Measurements from ENCODE around the gene TEK. TPM values are rescaled to one million over a fixed set of nuclear protein-coding genes. Genes with fewer than 3 reads are reported as not detected.

Gene TEK
- total and polyA plus RNA-seq, 4 experiments from 2014 or later = not detected

- Mint-ChIP-seq H3K36me3 (no peaks in the 10 kb centered on the region), H3K9me3 (no peaks in the 10 kb centered on the region), H3K27me3 (peaks cover 0 to 2% of the 10 kb centered on the region in 2 donors), H3K4me3 (no peak overlapping the region), H3K27ac (no peak overlapping the region), H3K4me1 (no peaks in the 10 kb centered on the region)
- no peak for DNase-seq
- no peak overlapping the region for H3K27ac ChIP-seq (ENCODE audit: low read depth, low read length)
- H3K4me1 ChIP-seq (ENCODE audit: insufficient read depth, low read length) = no peaks in the 10 kb centered on the region
- H3K4me3 ChIP-seq (ENCODE audit: low read length in 2 of 2) = no peak overlapping the region
- intact Hi-C loops (cut with micrococcal nuclease) = no loop called here
- ChIA-PET POLR2A (ENCODE audit: partially characterized antibody) (no interaction called here), CTCF (ENCODE audit: partially characterized antibody) (no interaction called here)
- H3K9me3 ChIP-seq (ENCODE audit: control insufficient read depth in 1 of 2, low read length in 2 of 2) = no peaks in the 10 kb centered on the region
- H3K36me3 ChIP-seq (ENCODE audit: insufficient read depth, low read length) = no peaks in the 10 kb centered on the region
- H3K27me3 ChIP-seq (ENCODE audit: insufficient read depth, low read length) = no peaks in the 10 kb centered on the region
Observed at GRCh38 chr9:27189426-27189825, 80.4 kb downstream of the TEK start.

- Mint-ChIP-seq H3K9me3 (no peaks in the 10 kb centered on the region), H3K4me1 (no peaks in the 10 kb centered on the region), H3K27ac (no peak overlapping the region), H3K27me3 (no peaks in the 10 kb centered on the region), H3K36me3 (no peaks in the 10 kb centered on the region), H3K4me3 (no peak overlapping the region)
- Histone ChIP-seq H3K27ac (ENCODE audit: low read depth, low read length) (no peak overlapping the region), H3K4me1 (ENCODE audit: insufficient read depth, low read length) (no peaks in the 10 kb centered on the region), H3K4me3 (ENCODE audit: low read length in 2 of 2) (no peak overlapping the region), H3K9me3 (ENCODE audit: control insufficient read depth in 1 of 2, low read length in 2 of 2) (no peaks in the 10 kb centered on the region), H3K36me3 (ENCODE audit: insufficient read depth, low read length) (no peaks in the 10 kb centered on the region), H3K27me3 (ENCODE audit: insufficient read depth, low read length) (no peaks in the 10 kb centered on the region)
- POLR2A ChIA-PET (ENCODE audit: partially characterized antibody) = no interaction called here
- intact Hi-C loops (cut with micrococcal nuclease) = no loop called here
- no peak for DNase-seq
- CTCF ChIA-PET (ENCODE audit: partially characterized antibody) = no interaction called here
Observed at GRCh38 chr9:27192291-27192960, 83.4 kb downstream of the TEK start.

GRCh38 chr9:27193886-27194285 lies 84.9 kb downstream of the TEK start:
- Histone ChIP-seq H3K4me1 (ENCODE audit: insufficient read depth, low read length) (no peaks in the 10 kb centered on the region), H3K27me3 (ENCODE audit: insufficient read depth, low read length) (no peaks in the 10 kb centered on the region), H3K36me3 (ENCODE audit: insufficient read depth, low read length) (no peaks in the 10 kb centered on the region), H3K4me3 (ENCODE audit: low read length in 2 of 2) (no peak overlapping the region), H3K27ac (ENCODE audit: low read depth, low read length) (no peak overlapping the region), H3K9me3 (ENCODE audit: control insufficient read depth in 1 of 2, low read length in 2 of 2) (no peaks in the 10 kb centered on the region)
- Mint-ChIP-seq H3K36me3 (no peaks in the 10 kb centered on the region), H3K4me3 (no peak overlapping the region), H3K27ac (no peak overlapping the region), H3K27me3 (no peaks in the 10 kb centered on the region), H3K4me1 (no peaks in the 10 kb centered on the region), H3K9me3 (no peaks in the 10 kb centered on the region)
- ChIA-PET CTCF (ENCODE audit: partially characterized antibody) (no interaction called here), POLR2A (ENCODE audit: partially characterized antibody) (no interaction called here)
- no peak for DNase-seq
- intact Hi-C loops (cut with micrococcal nuclease) = no loop called here

- POLR2A ChIA-PET (ENCODE audit: partially characterized antibody) = no interaction called here
- no peak for DNase-seq
- Mint-ChIP-seq H3K9me3 (no peaks in the 10 kb centered on the region), H3K36me3 (no peaks in the 10 kb centered on the region), H3K27me3 (no peaks in the 10 kb centered on the region), H3K27ac (no peak overlapping the region), H3K4me3 (no peak overlapping the region), H3K4me1 (no peaks in the 10 kb centered on the region)
- intact Hi-C loops (cut with micrococcal nuclease) = no loop called here
- CTCF ChIA-PET (ENCODE audit: partially characterized antibody) = no interaction called here
- no peaks in the 10 kb centered on the region for H3K9me3 ChIP-seq (ENCODE audit: control insufficient read depth in 1 of 2, low read length in 2 of 2)
- H3K4me1 ChIP-seq (ENCODE audit: insufficient read depth, low read length) = no peaks in the 10 kb centered on the region
- H3K27me3 ChIP-seq (ENCODE audit: insufficient read depth, low read length) = no peaks in the 10 kb centered on the region
- H3K36me3 ChIP-seq (ENCODE audit: insufficient read depth, low read length) = no peaks in the 10 kb centered on the region
- H3K4me3 ChIP-seq (ENCODE audit: low read length in 2 of 2) = no peak overlapping the region
- H3K27ac ChIP-seq (ENCODE audit: low read depth, low read length) = no peak overlapping the region
Observed at GRCh38 chr9:27194401-27195091, 85.5 kb downstream of the TEK start.

- no peaks in the 10 kb centered on the region for H3K27me3 Mint-ChIP-seq
- no peaks in the 10 kb centered on the region for H3K4me1 Mint-ChIP-seq
- intact Hi-C loops (cut with micrococcal nuclease) = no loop called here
- CTCF ChIA-PET (ENCODE audit: partially characterized antibody) = no interaction called here
- H3K9me3 Mint-ChIP-seq = no peaks in the 10 kb centered on the region
- DNase-seq = no peak
- H3K36me3 ChIP-seq (ENCODE audit: insufficient read depth, low read length) = no peaks in the 10 kb centered on the region
- no peaks in the 10 kb centered on the region for H3K36me3 Mint-ChIP-seq
- no peak overlapping the region for H3K27ac Mint-ChIP-seq
- no peak overlapping the region for H3K4me3 ChIP-seq (ENCODE audit: low read length in 2 of 2)
- H3K27ac ChIP-seq (ENCODE audit: low read depth, low read length) = no peak overlapping the region
- POLR2A ChIA-PET (ENCODE audit: partially characterized antibody) = no interaction called here
- H3K9me3 ChIP-seq (ENCODE audit: control insufficient read depth in 1 of 2, low read length in 2 of 2) = no peaks in the 10 kb centered on the region
- H3K4me1 ChIP-seq (ENCODE audit: insufficient read depth, low read length) = no peaks in the 10 kb centered on the region
- H3K4me3 Mint-ChIP-seq = no peak overlapping the region
- H3K27me3 ChIP-seq (ENCODE audit: insufficient read depth, low read length) = no peaks in the 10 kb centered on the region
Observed at GRCh38 chr9:27195191-27195590, 86.2 kb downstream of the TEK start.

GRCh38 chr9:27196383-27196782 lies 87.4 kb downstream of the TEK start:
- Histone ChIP-seq H3K27ac (ENCODE audit: low read depth, low read length) (no peak overlapping the region), H3K4me1 (ENCODE audit: insufficient read depth, low read length) (no peaks in the 10 kb centered on the region), H3K27me3 (ENCODE audit: insufficient read depth, low read length) (no peaks in the 10 kb centered on the region), H3K4me3 (ENCODE audit: low read length in 2 of 2) (no peak overlapping the region), H3K9me3 (ENCODE audit: control insufficient read depth in 1 of 2, low read length in 2 of 2) (no peaks in the 10 kb centered on the region), H3K36me3 (ENCODE audit: insufficient read depth, low read length) (no peaks in the 10 kb centered on the region)
- H3K9me3 Mint-ChIP-seq = no peaks in the 10 kb centered on the region
- DNase-seq = no peak
- H3K27ac Mint-ChIP-seq = no peak overlapping the region
- POLR2A ChIA-PET (ENCODE audit: partially characterized antibody) = no interaction called here
- no peaks in the 10 kb centered on the region for H3K36me3 Mint-ChIP-seq
- no peak overlapping the region for H3K4me3 Mint-ChIP-seq
- CTCF ChIA-PET (ENCODE audit: partially characterized antibody) = no interaction called here
- no peaks in the 10 kb centered on the region for H3K4me1 Mint-ChIP-seq
- no peaks in the 10 kb centered on the region for H3K27me3 Mint-ChIP-seq
- intact Hi-C loops (cut with micrococcal nuclease) = no loop called here

GRCh38 chr9:27198190-27198589 lies 89.2 kb downstream of the TEK start:
- H3K4me1 ChIP-seq (ENCODE audit: insufficient read depth, low read length) = no peaks in the 10 kb centered on the region
- DNase-seq = no peak
- H3K27me3 Mint-ChIP-seq = no peaks in the 10 kb centered on the region
- no peaks in the 10 kb centered on the region for H3K36me3 Mint-ChIP-seq
- H3K9me3 ChIP-seq (ENCODE audit: control insufficient read depth in 1 of 2, low read length in 2 of 2) = no peaks in the 10 kb centered on the region
- no peaks in the 10 kb centered on the region for H3K9me3 Mint-ChIP-seq
- no peaks in the 10 kb centered on the region for H3K4me1 Mint-ChIP-seq
- no peak overlapping the region for H3K27ac Mint-ChIP-seq
- no peaks in the 10 kb centered on the region for H3K27me3 ChIP-seq (ENCODE audit: insufficient read depth, low read length)
- H3K4me3 Mint-ChIP-seq = no peak overlapping the region
- H3K27ac ChIP-seq (ENCODE audit: low read depth, low read length) = no peak overlapping the region
- no peak overlapping the region for H3K4me3 ChIP-seq (ENCODE audit: low read length in 2 of 2)
- ChIA-PET CTCF (ENCODE audit: partially characterized antibody) (no interaction called here), POLR2A (ENCODE audit: partially characterized antibody) (no interaction called here)
- intact Hi-C loops (cut with micrococcal nuclease) = no loop called here
- no peaks in the 10 kb centered on the region for H3K36me3 ChIP-seq (ENCODE audit: insufficient read depth, low read length)
